Neural progenitor cell (in vitro differentiated cells): Measurements from ENCODE around the gene CAMK1G. TPM values are rescaled to one million over a fixed set of nuclear protein-coding genes. Genes with fewer than 3 reads are reported as not detected.
A peak's percentile ranks its signal among the peaks of the same experiment; 100 is the strongest.

ENCODE experiments used
- DNase-seq: peaks from one replicate; pipeline ENCODE4 v3.0.0-alpha.2; 2016; ENCODE audit warnings: low spot score
- H2AFZ ChIP-seq: fragments of 200-600 bp; sonication (generic); replicated peaks from 2 replicates; pipeline ENCODE4 v1.6.1; 2016; ENCODE audit warnings: antibody characterized with exemption
- H3F3A ChIP-seq: fragments of 200-600 bp; sonication (generic); 2 replicates; pipeline ENCODE4 v1.6.1; 2016; ENCODE audit warnings: antibody characterized with exemption, low read depth
- H3K27ac ChIP-seq: fragments of 200-600 bp; sonication (generic); 2 replicates; pipeline ENCODE4 v1.5.1; 2016; ENCODE audit warnings: mild to moderate bottlenecking
- H3K27me3 ChIP-seq: fragments of 200-600 bp; sonication (generic); 2 replicates; pipeline ENCODE4 v1.6.1; 2016; ENCODE audit warnings: mild to moderate bottlenecking, moderate library complexity
- H3K36me3 ChIP-seq: fragments of 200-600 bp; sonication (generic); 2 replicates; pipeline ENCODE4 v1.5.1; 2016
- H3K4me1 ChIP-seq: fragments of 200-600 bp; sonication (generic); 2 replicates; pipeline ENCODE4 v1.6.1; 2016; ENCODE audit warnings: mixed run types
- H3K4me2 ChIP-seq: fragments of 200-600 bp; sonication (generic); 2 replicates; pipeline ENCODE4 v1.6.1; 2016
- H3K4me3 ChIP-seq: fragments of 200-600 bp; sonication (generic); 2 replicates; pipeline ENCODE4 v1.5.1; 2016
- H3K79me2 ChIP-seq: fragments of 200-600 bp; sonication (generic); 2 replicates; pipeline ENCODE4 v1.6.1; 2016; ENCODE audit warnings: low read depth
- H3K9ac ChIP-seq: fragments of 200-600 bp; sonication (generic); 2 replicates; pipeline ENCODE4 v1.6.1; 2016
- H3K9me3 ChIP-seq: fragments of 200-600 bp; sonication (generic); 2 replicates; pipeline ENCODE4 v1.5.1; 2016; ENCODE audit warnings: low read depth
- H4K20me1 ChIP-seq: fragments of 200-600 bp; sonication (generic); 2 replicates; pipeline ENCODE4 v1.6.1; 2016; ENCODE audit warnings: low read depth
- H3K27ac Mint-ChIP-seq: 3 replicates; pipeline ENCODE4 v1.8.0; 2021; ENCODE audit warnings: mixed read lengths
- H3K27me3 Mint-ChIP-seq: 2 replicates; pipeline ENCODE4 v1.8.0; 2022; ENCODE audit warnings: low read depth, mild to moderate bottlenecking, inconsistent platforms, moderate library complexity, mixed read lengths; ENCODE audit not compliant: insufficient read depth
- H3K36me3 Mint-ChIP-seq: 3 replicates; pipeline ENCODE4 v1.8.0; 2021; ENCODE audit warnings: mixed read lengths
- H3K4me1 Mint-ChIP-seq: 3 replicates; pipeline ENCODE4 v1.8.0; 2021; ENCODE audit warnings: mixed read lengths
- H3K4me3 Mint-ChIP-seq: 3 replicates; pipeline ENCODE4 v1.8.0; 2021; ENCODE audit warnings: mild to moderate bottlenecking, moderate library complexity, mixed read lengths
- H3K9me3 Mint-ChIP-seq: 3 replicates; pipeline ENCODE4 v1.8.0; 2020; ENCODE audit warnings: mixed read lengths
- CTCF ChIP-seq: fragments of 200-600 bp; sonication (generic); IDR thresholded peaks from 2 replicates; pipeline ENCODE4 v1.5.1; 2017; ENCODE audit warnings: antibody characterized with exemption, mild to moderate bottlenecking
- EZH2 ChIP-seq: fragments of 200-600 bp; sonication (generic); IDR thresholded peaks from 2 replicates; pipeline ENCODE4 v1.6.1; 2017; ENCODE audit warnings: antibody characterized with exemption, mild to moderate bottlenecking, moderate library complexity
- EZH2phosphoT487 ChIP-seq: fragments of 200-600 bp; sonication (generic); IDR thresholded peaks from 2 replicates; pipeline ENCODE4 v1.6.1; 2017; ENCODE audit warnings: antibody characterized with exemption
- total RNA-seq: library from RNA; depleted of rRNA; stranded (reverse); fragments of >200 nt; gene quantifications from 2 replicates; pipeline ENCODE4 v1.2.3, GENCODE V29; 2015; ENCODE audit warnings: low replicate concordance

Gene CAMK1G
- total RNA-seq, 1 donor from 2014 or later = 3.6 TPM

- Histone ChIP-seq H3K9me3 (no peaks in the 10 kb centered on the region), H3K27ac (no peak overlapping the region), H3K4me3 (no peak overlapping the region), H2AFZ (no peak overlapping the region), H3K4me2 (no peak overlapping the region), H3K27me3 (no peaks in the 10 kb centered on the region), H3K36me3 (no peaks in the 10 kb centered on the region), H4K20me1 (no peaks in the 10 kb centered on the region), H3K9ac (no peak overlapping the region), H3F3A (no peaks in the 10 kb centered on the region), H3K4me1 (no peaks in the 10 kb centered on the region), H3K79me2 (no peaks in the 10 kb centered on the region)
- DNase-seq = no peak
- Mint-ChIP-seq H3K27ac (no peak overlapping the region), H3K36me3 (no peaks in the 10 kb centered on the region), H3K9me3 (no peaks in the 10 kb centered on the region), H3K4me3 (no peak overlapping the region), H3K27me3 (peaks cover 3% of the 10 kb centered on the region), H3K4me1 (peaks cover 19% of the 10 kb centered on the region)
- no peak for TF ChIP-seq EZH2phosphoT487
- no peak for TF ChIP-seq CTCF
- TF ChIP-seq EZH2 = no peak
These were observed 59.9 kb downstream of the CAMK1G start for GRCh38 chr1:209643285-209644020.

- no peak overlapping the region for H3K27ac Mint-ChIP-seq
- no peaks in the 10 kb centered on the region for H3K36me3 Mint-ChIP-seq
- Histone ChIP-seq H3K36me3 (no peaks in the 10 kb centered on the region), H3F3A (no peaks in the 10 kb centered on the region), H4K20me1 (no peaks in the 10 kb centered on the region), H3K9me3 (no peaks in the 10 kb centered on the region), H3K4me2 (no peak overlapping the region), H3K27ac (no peak overlapping the region), H3K9ac (no peak overlapping the region), H2AFZ (no peak overlapping the region), H3K27me3 (no peaks in the 10 kb centered on the region), H3K4me3 (no peak overlapping the region), H3K4me1 (no peaks in the 10 kb centered on the region), H3K79me2 (no peaks in the 10 kb centered on the region)
- no peaks in the 10 kb centered on the region for H3K9me3 Mint-ChIP-seq
- no peak overlapping the region for H3K4me3 Mint-ChIP-seq
- DNase-seq = no peak
- H3K4me1 Mint-ChIP-seq = peaks cover 26% of the 10 kb centered on the region
- H3K27me3 Mint-ChIP-seq = peaks cover 5% of the 10 kb centered on the region
- TF ChIP-seq EZH2 (no peak), EZH2phosphoT487 (no peak), CTCF (no peak)
These were observed 62.3 kb downstream of the CAMK1G start for GRCh38 chr1:209645574-209646452.

- Histone ChIP-seq H2AFZ (no peak overlapping the region), H3K36me3 (no peaks in the 10 kb centered on the region), H3K9me3 (no peaks in the 10 kb centered on the region), H3F3A (no peaks in the 10 kb centered on the region), H3K9ac (no peak overlapping the region), H3K27ac (no peak overlapping the region), H3K4me3 (no peak overlapping the region), H3K79me2 (no peaks in the 10 kb centered on the region), H3K4me1 (no peaks in the 10 kb centered on the region), H3K27me3 (no peaks in the 10 kb centered on the region), H4K20me1 (no peaks in the 10 kb centered on the region), H3K4me2 (no peak overlapping the region)
- H3K27me3 Mint-ChIP-seq = peaks cover 5% of the 10 kb centered on the region
- H3K27ac Mint-ChIP-seq = no peak overlapping the region
- no peaks in the 10 kb centered on the region for H3K9me3 Mint-ChIP-seq
- peak; percentile 40 for TF ChIP-seq CTCF
- no peak for TF ChIP-seq EZH2
- H3K4me3 Mint-ChIP-seq = no peak overlapping the region
- peaks cover 26% of the 10 kb centered on the region for H3K4me1 Mint-ChIP-seq
- peak; percentile 33 for DNase-seq
- H3K36me3 Mint-ChIP-seq = no peaks in the 10 kb centered on the region
These were observed 63.0 kb downstream of the CAMK1G start for GRCh38 chr1:209646558-209646957.
